Activated gamma-delta T cell treated with anti-CD3 and anti-CD28 coated beads, Interleukin-2, amount 50 U/mL, for 16 hours (primary cell): ENCODE measurements around the gene CAV1.

Experiments used
- DNase-seq: peaks from one replicate; pipeline ENCODE4 v3.0.0-alpha.2; 2020; ENCODE audit warnings: low read depth

Gene CAV1

DNA sequence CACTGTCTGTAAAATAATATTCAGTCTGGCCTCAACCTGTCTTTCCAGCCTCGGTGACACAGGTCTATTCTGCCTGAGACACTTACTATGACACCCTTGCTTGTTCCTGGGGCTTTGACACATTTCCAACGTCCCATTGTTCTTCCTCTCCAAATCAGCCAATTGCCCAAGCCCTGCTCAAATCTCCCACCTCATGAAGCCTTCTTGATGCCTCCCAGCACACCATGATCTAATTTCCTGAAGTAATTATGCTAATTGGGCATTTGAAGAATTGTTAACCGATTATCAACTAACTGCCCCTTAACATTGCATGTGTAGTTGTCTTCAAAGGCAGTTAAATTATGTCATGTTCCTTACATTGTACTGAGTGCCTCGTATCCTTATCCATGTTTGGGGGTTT, 33.1 kb downstream of the CAV1 start:
- DNase-seq = no peak

DNA sequence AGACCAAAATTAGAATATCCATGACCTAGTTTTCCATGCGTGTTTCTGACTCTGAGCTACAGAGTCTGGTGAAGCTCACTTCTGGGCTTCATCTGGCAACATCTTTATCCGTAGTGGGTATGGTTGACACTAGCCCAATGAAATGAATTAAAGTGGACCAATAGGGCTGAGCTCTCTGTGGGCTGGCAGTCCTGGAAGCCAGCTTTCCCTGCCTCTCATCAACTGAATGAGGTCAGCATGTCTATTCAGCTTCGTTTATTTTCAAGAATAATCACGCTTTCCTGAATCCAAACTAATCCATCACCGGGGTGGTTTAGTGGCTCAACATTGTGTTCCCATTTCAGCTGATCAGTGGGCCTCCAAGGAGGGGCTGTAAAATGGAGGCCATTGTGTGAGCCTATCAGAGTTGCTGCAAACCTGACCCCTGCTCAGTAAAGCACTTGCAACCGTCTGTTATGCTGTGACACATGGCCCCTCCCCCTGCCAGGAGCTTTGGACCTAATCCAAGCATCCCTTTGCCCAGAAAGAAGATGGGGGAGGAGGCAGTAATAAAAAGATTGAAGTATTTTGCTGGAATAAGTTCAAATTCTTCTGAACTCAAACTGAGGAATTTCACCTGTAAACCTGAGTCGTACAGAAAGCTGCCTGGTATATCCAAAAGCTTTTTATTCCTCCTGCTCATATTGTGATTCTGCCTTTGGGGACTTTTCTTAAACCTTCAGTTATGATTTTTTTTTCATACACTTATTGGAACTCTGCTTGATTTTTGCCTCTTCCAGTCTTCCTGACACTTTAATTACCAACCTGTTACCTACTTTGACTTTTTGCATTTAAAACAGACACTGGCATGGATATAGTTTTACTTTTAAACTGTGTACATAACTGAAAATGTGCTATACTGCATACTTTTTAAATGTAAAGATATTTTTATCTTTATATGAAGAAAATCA, 35.5 kb downstream of the CAV1 start:
- no peak for DNase-seq

DNA sequence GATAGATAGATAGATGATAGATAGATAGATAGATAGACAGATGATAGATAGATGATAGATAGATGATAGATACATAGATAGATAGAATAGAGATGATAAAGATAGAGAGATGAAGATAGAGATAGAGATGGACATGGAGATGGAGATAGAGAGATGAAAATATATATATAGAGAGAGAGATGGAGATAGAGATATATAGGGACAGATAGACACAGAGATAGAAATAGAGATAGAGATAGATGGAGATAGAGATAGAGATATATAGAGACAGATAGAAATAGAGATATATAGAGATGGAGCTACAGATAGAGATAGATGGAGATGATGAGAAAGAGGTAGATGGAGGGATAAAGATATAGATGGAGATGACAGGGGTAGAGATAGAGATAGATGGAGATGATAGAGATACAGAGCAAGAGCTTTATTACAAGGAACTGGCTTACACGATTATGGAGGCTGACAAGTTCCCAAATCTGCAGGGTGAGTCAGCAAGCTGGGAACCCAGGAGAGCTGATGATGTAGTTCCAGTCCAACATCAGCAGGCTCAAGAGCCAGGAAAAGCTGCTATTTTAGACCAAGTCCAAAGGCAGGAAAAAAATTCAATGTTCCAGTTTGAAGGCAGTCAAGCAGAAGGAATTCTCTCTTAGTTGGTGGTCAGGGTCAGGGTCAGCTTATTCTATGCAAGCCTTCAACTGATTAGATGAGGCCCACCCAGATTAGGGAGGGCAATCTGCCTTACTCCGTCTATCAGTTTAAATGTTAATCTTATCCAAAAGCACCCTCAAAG, 37.1 kb downstream of the CAV1 start:
- DNase-seq = no peak

DNA sequence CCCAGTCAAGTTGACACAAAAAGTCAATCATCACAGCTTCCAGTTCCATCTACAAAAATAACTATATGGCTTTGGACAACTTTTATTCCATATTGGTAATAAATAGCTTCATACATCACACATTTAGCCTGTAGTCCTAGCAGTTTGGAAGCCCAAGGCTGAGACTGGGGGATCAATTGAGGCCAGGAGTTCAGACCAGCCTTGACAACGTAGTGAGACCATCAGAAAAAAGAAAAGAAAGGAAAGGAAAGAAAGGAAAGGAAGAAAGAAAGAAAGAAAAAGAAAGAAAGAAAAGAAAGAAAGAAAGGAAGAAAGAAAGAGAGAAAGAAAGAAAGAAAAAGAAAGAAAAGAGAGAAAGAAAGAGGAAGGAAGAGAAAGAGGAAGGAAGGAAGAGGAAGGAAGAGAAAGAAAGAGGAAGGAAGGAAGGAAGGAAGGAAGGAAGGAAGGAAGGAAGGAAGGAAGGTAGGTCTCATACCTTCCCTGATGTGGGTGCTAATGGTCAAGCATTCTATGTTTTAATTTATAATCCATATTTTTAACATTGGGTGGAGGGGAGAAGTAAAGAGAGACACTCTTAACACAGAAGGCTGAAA, 37.8 kb downstream of the CAV1 start:
- DNase-seq = no peak

DNA sequence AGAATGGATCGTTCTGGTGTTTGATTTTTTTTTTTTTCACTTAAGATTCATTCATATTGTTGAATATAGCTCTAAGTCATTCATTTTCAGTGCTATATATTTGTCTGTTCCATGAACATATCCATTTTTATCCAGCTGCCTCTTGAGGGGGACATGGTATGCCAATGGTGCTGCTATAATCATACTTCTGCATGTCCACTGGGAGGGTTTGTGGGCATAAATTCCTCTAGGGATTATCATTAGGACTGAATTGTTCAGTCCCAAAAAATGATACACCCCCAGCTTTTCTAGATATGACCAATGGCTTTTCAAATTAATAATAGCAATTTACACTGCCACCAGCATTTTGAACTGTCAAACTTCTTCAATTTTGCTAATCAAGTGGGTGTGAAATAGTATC, 41.1 kb downstream of the CAV1 start:
- no peak for DNase-seq

DNA sequence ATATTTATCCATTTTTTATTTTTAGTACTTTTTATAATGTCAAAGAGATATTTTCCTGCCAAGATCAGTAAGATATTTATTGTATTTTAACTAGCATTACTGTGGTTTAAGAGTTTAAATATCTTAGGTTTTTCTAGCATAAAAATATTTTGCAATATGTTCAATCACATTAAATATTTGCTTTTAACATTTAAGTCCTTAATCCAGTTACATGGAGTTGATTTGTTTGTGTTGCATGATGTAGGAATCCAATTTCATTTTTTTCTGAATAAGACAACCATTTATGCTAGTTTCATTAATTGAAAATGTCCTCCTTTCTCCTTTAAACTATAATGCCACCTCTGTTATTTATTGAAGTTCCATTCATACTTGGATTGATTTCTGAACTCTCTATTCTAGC, 41.8 kb downstream of the CAV1 start:
- DNase-seq = no peak

DNA sequence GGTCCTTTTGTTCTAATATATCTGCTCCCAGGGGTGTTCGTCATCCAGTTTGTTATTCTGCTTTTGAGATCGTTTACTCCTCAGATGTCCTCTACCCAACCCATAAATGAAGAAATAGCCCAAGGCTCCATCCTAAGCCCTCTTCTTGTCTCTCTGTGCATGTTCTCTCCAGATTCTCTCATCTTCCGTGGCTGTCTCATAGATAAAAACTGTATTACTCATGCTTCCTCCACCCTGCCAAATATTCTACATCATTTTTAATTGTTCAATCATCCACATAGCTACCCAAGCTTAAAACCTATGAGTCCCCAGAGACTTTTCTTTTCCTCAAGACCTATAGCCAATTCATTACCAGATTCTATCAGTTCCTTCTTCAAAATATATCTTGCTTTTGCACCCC, 44.9 kb downstream of the CAV1 start:
- no peak for DNase-seq

DNA sequence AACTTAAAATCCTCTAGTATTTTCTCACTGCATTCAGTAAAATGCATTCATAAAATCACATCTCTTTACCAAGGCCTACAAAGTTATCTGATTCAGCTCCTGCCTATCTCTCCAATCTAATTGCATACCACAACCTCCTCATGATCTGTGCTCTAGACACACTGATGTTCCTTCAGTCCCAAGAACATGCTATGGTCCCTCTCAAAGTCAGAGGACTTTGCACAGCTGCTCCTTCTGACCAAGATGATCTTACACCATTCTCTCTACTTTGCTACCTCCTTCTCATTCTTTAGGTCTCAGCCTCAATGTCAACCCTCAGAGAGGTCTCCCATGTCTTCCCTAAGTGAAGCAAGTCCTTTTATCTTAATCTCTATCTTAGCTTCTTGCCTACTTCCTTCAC, 45.5 kb downstream of the CAV1 start:
- no peak for DNase-seq

DNA sequence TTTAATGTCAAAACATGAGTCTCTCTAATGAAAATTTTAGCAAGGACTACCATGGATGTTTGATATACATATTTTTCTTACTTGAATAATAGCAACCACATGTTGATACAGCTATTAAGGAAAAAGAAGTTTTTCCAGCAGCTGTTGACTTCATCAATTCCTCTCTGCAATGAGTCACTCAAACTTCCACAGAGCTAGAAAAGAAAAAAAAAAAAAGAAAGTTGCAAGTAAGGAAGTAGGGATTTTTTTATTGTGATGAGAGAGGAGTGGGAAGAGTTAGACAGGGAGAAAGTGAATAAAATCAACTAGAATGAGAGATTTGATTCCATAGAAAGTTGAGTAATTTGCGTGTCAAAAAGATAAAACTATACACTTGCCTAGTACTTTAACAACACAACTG, 46.2 kb downstream of the CAV1 start:
- DNase-seq = no peak

DNA sequence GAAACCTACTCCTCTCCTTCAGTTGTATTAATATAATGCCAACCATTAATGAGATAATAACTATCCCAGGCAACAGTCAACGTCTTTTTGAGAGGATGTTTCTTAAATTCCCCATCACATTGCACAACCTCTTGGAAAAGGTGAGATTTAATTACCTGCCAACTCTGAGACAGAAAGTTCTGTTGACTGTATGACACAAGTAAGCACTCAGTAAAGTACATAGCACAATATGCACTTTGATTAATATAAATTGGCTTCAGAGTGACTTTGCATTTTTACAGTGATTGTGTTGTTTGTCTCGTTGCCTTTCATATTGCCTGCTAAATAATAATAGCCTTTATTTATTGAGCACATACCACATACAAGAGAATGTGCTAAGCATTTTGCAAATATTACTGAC, 46.7 kb downstream of the CAV1 start:
- DNase-seq = no peak

DNA sequence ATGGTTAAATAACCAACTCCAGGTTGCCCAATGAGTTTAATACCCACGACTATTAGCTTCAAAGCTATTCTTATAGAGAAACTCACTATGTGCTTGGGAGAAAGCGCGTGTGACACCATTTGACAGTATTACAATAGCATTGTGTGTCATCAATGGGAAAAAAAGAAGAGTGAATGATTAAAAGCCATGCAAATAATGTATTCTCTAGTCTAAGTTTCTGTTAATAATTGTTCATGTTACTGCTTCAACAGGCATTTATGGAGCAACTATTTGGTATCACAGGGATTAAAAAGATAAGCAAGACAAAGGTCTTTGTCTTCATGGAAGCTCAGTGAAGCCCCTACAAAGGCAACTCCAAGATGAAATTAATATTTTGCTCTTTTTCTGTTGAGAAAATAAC, 47.2 kb downstream of the CAV1 start:
- DNase-seq = no peak

DNA sequence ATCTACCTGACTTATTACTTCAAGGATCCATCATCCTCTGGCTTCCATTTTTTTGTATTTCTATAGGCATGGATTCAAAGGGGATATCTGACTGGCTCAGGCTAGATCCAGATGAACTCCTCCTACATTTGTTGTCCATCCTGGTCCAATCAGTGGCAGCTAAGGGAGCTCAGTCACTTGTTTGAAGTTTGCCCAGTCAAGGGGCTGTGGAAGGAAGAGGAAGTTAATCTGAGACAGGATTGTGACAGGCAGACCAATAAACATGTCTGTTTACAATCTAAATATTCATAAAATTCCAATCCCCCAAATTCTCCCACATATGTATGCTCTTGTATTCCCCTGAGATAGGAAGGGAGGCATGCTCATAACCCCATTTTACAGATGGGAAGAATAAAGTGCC, 48.7 kb downstream of the CAV1 start:
- no peak for DNase-seq

DNA sequence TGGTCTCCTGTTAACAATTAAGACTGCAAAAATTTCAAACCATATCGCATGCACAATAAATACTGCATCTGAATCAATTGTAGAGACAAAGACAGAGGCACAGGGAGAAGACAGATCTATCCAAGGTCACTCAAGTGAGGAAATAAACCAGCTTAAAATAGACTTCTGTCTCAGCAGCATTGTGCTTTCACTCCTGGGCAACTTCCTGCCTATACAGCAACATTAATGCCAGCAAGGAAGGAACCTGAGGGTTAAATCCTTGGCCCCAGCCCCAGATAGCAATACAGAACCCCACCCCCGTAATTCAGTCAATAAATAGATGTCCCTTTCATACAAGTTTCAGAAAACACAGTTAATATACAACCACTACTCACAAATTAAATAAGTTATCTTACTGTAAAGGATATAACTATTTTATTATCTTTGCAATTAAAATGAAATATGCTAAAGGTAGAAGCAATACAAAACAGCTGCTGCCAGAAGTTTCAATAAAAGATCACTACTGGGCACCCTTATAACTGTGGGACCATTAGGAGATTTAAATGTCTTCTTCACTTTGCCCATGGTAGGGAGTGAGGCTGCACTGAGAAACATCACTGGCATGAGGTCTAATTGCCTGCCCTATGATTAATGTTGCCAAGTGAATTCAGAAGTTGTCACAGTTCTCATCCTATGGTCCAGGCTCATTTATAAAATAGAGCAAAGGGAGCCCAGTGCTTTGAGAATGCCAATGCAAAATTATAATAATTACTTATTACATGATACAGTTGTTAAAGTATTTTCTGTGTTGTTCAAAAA, 49.4 kb downstream of the CAV1 start:
- DNase-seq = no peak

DNA sequence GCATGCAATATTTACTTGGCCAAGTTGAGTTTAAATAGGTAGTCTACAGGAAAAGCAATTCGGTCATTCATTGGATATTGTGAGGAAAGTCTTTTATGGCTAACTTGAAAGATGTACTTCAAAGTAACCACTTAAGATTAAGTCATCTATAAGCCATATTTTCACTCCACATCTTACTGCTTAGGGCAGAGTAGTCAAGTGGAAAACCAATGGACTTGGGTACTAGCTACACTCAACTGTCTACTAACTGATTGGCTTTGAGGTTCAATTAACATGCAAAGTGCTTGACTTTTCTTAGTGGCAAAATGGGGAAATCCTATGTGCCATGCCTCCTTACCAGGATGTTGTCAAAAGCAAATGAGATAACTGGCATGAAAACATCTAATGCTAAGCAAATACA, 51.0 kb downstream of the CAV1 start:
- DNase-seq = no peak

DNA sequence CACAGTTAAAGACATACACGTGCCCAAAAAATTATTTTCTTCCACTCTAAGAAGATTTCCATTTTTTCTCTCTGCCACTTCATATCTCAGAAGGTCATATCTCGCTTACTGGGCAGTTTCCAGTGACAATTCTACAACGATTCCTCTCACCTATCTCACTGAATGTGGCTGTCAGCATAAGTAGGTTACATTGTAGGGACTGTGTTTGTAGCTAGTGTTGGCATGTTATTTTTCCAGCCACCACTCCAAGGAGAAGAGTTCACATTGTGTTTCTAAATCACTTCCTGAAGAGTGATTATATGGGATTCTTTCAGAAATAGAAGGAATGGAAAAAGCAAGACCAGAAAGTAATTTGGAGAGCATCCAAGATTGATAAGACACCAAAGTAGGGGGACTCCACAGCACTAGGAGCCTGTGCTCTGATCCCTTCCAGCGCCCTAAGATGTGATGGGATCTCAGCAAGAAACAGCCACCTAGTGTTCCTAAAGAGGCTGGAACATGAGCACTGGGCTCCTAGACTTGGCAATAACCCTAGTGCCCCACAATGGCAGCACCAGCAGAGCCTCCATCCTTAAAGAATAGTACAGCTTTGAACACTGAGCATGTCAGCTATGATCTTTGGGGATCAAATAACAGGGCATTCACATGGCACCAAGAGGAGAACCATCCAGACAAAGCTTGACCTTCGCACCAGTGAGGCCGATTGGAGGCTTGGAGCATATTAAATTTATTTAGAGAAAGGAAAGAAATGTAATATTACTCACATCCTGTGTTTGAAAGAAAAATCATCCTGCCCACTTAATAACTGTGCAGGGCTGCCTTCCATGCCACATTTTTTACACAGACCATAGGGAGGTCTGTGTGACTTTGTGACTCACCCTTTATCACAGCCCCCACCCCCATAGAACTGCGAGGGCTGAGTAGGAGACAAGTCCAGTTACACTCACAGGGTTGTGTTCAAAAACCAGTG, 51.8 kb downstream of the CAV1 start:
- no peak for DNase-seq

DNA sequence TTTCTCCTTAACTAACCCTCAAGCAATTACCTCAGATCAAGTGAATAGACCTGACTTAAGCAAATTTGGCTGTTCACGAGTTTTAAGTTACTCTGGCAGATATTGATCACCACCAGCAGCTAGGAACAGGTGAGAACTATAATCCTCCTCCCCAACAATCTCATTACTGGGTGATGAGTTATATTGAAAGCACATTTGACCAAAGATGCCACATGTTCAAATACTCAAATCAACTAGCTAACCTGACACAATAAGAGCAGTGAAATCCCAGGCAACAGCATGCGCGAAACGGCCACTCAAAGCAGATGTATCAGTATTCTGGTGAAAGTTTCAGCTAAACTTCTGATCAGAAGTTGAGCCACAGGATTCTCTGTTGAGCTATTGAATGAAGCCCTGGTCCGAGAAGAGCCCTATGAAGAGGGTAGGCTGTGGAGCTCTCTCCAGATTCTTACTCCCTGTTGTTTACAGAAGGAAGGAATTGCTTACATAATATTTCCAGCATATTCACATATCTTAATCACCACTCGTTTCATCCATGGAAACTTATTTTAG, 52.6 kb downstream of the CAV1 start:
- no peak for DNase-seq

DNA sequence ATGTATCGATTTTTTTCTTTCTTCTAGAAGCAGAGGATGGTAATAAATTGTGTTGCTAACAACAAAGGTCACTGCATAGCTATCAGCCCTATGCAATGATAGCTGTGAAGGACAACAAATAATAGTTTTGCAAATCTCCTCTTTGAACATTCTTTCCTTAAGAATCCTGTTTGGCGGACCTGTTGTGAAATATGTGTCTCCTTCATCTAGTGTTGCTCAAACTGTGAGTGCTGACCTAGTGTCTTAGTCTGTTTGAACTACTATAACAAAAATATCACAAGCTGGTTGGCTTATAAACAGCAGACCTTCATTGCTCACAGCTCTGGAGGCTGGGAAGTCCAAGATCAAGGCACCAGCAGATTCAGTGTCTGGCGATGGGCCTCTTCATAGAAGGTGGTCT, 53.7 kb downstream of the CAV1 start:
- no peak for DNase-seq

DNA sequence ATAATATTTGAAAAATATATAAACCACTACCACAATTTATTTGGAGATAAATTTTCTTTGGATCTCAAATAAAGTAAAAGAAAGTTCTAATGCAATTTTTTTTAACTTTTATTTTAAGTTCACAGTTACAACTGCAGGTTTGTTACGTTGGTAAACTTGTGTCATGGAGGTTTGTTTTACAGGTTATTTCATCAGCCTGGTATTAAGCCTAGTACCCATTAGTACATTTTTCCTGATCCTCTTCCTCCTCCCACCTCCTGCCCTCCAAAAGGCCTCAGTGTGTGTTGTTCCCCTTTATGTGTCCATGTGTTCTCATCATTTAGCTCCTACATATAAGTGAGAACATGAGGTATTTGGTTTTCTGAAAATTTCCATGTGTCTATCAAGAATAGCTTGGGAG, 54.5 kb downstream of the CAV1 start:
- no peak for DNase-seq

DNA sequence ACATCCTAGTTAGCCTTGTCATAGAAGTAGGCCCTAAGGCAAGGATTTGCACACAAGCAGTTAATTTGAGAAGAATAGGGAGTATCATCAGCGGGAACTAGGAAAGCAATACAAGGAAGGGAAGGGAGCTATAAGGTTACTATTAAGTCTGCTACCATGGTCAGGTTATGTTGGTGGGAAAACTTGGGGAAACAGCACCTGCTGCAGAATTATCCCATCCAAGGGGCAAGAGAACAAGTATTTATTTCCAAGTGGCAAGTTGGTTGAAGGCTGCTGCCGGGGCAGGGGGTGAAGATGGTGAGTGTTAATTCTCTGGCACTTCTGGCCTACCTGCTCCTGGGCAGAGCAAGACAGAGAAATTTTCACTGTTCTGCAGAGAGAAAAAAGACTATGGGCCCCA, 55.0 kb downstream of the CAV1 start:
- DNase-seq = no peak

DNA sequence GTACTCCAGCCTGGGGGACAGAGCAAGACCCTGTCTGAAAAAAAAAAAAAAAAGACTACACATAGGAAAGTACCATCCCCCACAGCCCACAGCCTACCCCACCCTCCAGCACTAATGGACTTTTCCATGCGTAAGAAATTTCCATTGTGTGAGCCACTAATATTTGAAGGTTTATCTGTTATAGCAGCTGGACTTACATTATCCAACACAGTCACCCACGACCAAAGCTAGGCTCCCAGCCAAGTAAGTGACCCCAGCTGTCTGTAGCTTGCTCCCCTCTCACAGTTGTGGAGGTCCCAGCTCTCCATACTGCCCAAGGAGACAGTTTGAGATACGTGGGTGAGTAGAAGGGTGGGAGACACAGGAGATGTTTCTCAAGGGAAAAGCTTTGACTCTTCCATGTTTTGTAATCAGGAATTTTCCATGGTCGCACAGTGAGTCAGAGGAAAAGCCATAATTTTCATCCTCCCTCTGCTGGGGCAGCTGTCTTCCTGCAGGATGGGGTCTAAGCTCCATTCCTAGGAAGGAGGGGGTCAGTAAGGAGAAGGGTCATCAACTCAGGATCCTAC, 57.4 kb downstream of the CAV1 start:
- no peak for DNase-seq
